Measurements from ENCODE around the gene STAT3. TPM values are rescaled to one million over a fixed set of nuclear protein-coding genes. Genes with fewer than 3 reads are reported as not detected.

STAT3 gene
- total RNA-seq, 4 donors from 2014 or later: 146 to 253 (median 205) TPM

- no peaks in the 10 kb centered on the region for H3K27me3 ChIP-seq
- H3K27ac ChIP-seq: peak overlapping the region; percentile 52 to 99 (median 86)
- no peaks in the 10 kb centered on the region for H3K36me3 ChIP-seq
- no CpG with 5 or more reads among the region's 3 CpGs for WGBS, 2 donors (ENCODE audit: low coverage in 1 of 2)
- peaks cover 19 to 100% (median 68%) of the 10 kb centered on the region in 3 donors for H3K4me1 ChIP-seq
- ATAC-seq: no peak
- H3K9me3 ChIP-seq: no peaks in the 10 kb centered on the region
- no peak overlapping the region for H3K4me3 ChIP-seq
- TF ChIP-seq POLR2A (IDR thresholded peaks at IDR 0.05) (no peak), CTCF (IDR thresholded peaks at IDR 0.05) (no peak), POLR2AphosphoS5 (IDR thresholded peaks at IDR 0.05) (no peak), EP300 (IDR thresholded peaks at IDR 0.05) (no peak)
These were observed 25.3 kb upstream of the STAT3 start for GRCh38 chr17:42413464-42414040.

- H3K9me3 ChIP-seq: no peaks in the 10 kb centered on the region
- H3K36me3 ChIP-seq: no peaks in the 10 kb centered on the region
- H3K27me3 ChIP-seq: no peaks in the 10 kb centered on the region
- peaks cover 24 to 100% (median 75%) of the 10 kb centered on the region in 3 donors for H3K4me1 ChIP-seq
- TF ChIP-seq EP300 (IDR thresholded peaks at IDR 0.05) (no peak), POLR2AphosphoS5 (IDR thresholded peaks at IDR 0.05) (no peak), CTCF (IDR thresholded peaks at IDR 0.05) (no peak), POLR2A (IDR thresholded peaks at IDR 0.05) (no peak)
- WGBS, 2 donors (ENCODE audit: low coverage in 1 of 2): 43% methylated on average over 4 of the region's 11 CpGs; no CpG with 5 or more reads in 1 of the 2 donors
- H3K4me3 ChIP-seq: peak overlapping the region in 1 of 2 donors; percentile 24
- no peak for ATAC-seq
- H3K27ac ChIP-seq: peak overlapping the region; percentile 29 to 99 (median 94)
These were observed 23.9 kb upstream of the STAT3 start for GRCh38 chr17:42411905-42412679.

- WGBS, 2 donors (ENCODE audit: low coverage in 1 of 2): 22% methylated on average over 4 of the region's 4 CpGs; no CpG with 5 or more reads in 1 of the 2 donors
- H3K27ac ChIP-seq: peak overlapping the region; percentile 83 to 99 (median 94)
- H3K9me3 ChIP-seq: no peaks in the 10 kb centered on the region
- TF ChIP-seq POLR2AphosphoS5 (IDR thresholded peaks at IDR 0.05) (no peak), CTCF (IDR thresholded peaks at IDR 0.05) (no peak), POLR2A (IDR thresholded peaks at IDR 0.05) (no peak), EP300 (IDR thresholded peaks at IDR 0.05) (no peak)
- H3K27me3 ChIP-seq: no peaks in the 10 kb centered on the region
- no peaks in the 10 kb centered on the region for H3K36me3 ChIP-seq
- H3K4me3 ChIP-seq: peak overlapping the region in 1 of 2 donors; percentile 24
- H3K4me1 ChIP-seq: peaks cover 28 to 100% (median 78%) of the 10 kb centered on the region in 3 donors
- ATAC-seq: no peak
These were observed 23.1 kb upstream of the STAT3 start for GRCh38 chr17:42411361-42411760.

- 16 to 36% methylated on average over 3 to 5 of the region's 5 CpGs for WGBS, 2 donors (ENCODE audit: low coverage in 1 of 2)
- Histone ChIP-seq H3K9me3 (no peaks in the 10 kb centered on the region), H3K27me3 (no peaks in the 10 kb centered on the region), H3K36me3 (peaks cover 0 to under 1% of the 10 kb centered on the region in 2 donors), H3K4me1 (peaks cover 28 to 100% (median 75%) of the 10 kb centered on the region in 3 donors), H3K27ac (peak overlapping the region; percentile 83 to 99 (median 94)), H3K4me3 (peak overlapping the region in 1 of 2 donors; percentile 18)
- TF ChIP-seq CTCF (IDR thresholded peaks at IDR 0.05): no peak
- TF ChIP-seq EP300 (IDR thresholded peaks at IDR 0.05): no peak
- TF ChIP-seq POLR2A (IDR thresholded peaks at IDR 0.05): no peak
- no peak for TF ChIP-seq POLR2AphosphoS5 (IDR thresholded peaks at IDR 0.05)
- no peak for ATAC-seq
These were observed 22.1 kb upstream of the STAT3 start for GRCh38 chr17:42410319-42410685.
